GM21529 (cell line): Measurements from ENCODE around the gene MBD3L2.
"Not testable (repeated sequence)": the region's sequence is repeated elsewhere in the genome, so short reads cannot be mapped to it uniquely, and the experiment has no call there.

ENCODE experiments used
- ATAC-seq: cut with Tn5 transposase; IDR thresholded peaks from one replicate; pipeline ENCODE4 v1.9.1; 2021; ENCODE audit not compliant: unreplicated experiment

The MBD3L2 gene

GRCh38 chr19:7049021-7049420, at the start of gene MBD3L2:
Gene MBD3L2 (plus strand): TSS chr19:7049321. CDS start chr19:7049374, 53 bp downstream.
- not testable (repeated sequence) for ATAC-seq

GRCh38 chr19:6999933-7000332, 49.2 kb upstream of the MBD3L2 start:
- ATAC-seq, result no peak

DNA sequence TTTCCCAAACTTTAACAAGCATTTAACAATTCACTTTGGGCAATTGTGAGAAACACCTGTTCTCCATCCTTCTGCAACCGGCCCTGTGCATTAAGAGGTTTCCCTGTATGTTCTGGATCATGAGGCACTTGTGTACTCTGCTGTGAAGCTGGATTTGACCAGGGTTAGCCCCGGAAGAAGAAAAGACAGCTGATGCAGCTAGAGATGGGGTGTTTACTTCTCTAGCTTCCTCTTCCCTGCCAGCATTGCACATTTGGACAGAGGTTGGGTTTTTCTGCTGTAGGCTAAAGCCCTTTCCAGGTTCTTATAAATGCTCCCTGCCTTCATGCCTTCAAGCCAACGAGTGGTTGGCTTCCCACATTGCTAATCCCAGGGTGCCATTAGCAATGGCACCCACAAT, 48.8 kb upstream of the MBD3L2 start:
- no peak for ATAC-seq

DNA sequence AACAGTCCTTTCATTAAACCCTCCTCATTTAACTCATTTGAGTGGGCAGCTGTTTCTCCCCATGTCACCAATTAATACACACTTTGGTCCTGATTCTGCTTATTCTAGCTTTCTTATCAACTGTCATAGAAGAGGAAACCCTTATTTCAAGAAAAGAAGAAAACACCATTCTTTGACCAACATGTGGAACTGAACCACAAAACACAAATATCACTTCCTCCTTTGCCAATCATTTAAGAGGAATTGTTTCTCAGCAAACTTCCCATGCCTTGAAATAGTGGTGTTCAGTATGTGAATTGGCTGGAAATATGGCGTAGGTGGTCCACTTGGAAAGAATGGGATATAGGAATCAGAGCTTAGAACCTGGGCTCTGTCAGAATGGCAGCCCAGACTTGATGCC, 48.3 kb upstream of the MBD3L2 start:
- no peak for ATAC-seq

DNA sequence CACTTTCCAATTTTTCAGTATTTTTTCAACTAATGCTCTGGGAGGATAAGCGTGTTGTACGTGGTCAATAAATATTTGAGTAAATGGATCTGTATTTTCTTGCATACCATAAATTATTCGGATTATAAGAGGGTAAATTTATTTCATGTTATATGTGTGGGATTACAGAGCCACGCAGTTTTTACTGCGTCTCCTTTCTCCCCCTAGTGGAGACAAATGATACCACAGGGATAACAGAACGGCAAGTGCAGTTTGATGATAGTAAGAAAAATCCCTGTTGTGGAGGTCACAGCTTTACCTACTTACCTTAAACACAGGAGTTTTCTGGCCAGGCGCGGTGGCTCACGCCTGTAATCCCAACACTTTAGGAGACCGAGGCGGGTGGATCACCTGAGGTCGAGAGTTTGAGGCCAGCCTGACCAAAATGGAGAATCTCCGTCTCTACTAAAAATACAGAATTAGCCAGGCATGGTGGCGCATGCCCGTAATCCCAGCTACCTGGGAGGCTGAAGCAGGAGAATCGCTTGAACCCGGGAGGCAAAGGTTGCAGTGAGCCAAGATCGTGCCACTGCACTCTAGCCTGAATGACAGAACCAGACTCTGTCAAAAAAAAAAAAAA, 44.7 kb upstream of the MBD3L2 start:
- no peak for ATAC-seq

- ATAC-seq, result no peak
Observed at GRCh38 chr19:7006135-7006704, 42.9 kb upstream of the MBD3L2 start.

- ATAC-seq, result no peak
Observed at GRCh38 chr19:7007859-7008258, 41.3 kb upstream of the MBD3L2 start.

DNA sequence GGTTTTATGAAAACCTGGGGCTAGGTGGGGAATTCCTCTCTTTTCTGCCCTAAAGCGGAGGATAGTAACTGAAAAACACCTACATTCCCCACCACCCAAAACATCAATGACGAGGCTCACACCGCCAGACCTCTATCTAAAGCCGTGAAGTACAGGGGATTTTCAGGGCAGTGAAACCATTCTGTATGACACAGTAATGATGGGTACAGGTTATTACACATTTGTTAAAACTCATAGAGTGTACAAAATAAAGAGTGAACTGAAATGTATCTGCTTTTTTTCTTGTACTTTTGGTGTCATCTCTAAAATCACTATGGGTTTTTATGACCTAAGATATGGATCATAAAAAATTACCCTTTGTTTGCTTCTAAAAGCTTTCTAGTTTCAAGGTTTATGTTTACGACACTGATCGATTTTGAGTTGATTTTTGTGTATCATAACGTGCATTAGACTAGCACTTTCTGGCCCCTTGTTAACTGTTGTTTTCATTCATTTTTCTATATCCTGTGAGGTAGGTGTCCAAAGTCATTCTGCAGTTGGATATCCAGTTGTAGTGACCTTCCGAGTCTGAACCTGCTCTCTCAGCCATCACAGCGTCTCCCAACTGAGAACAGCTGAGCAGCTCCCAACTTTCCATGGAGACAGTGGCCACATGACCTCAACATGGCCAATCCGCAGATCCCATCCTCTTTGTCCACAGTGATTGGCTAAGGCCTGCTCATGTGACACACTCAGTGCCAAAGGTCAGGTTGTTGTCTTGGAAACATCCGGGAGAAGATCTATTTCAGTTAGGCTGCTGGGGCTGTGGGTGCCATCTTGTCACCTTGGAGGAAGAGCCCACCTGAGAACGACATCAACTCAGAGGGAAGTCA, 38.2 kb upstream of the MBD3L2 start:
- no peak for ATAC-seq

GRCh38 chr19:7013678-7014077, 35.4 kb upstream of the MBD3L2 start:
- no peak for ATAC-seq

DNA sequence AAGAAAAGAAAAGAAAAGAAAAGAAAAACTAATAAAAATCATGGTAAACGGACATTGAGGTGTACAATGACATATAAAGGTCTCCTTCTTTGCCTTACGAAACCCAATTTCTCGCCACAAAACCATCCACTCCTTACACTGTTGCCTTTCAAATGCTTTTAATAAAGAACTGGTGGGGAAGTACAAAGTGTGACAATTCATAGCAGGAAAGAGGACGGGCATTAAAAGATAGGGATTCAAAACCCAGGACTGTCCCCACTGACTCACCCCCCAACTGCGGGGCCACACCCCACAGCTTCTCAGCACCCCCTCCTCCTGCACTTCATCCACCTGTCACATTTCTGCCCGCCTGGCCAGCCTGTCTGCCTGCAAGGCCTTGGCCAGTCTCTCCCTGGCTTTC, 30.3 kb upstream of the MBD3L2 start:
- ATAC-seq, result no peak

DNA sequence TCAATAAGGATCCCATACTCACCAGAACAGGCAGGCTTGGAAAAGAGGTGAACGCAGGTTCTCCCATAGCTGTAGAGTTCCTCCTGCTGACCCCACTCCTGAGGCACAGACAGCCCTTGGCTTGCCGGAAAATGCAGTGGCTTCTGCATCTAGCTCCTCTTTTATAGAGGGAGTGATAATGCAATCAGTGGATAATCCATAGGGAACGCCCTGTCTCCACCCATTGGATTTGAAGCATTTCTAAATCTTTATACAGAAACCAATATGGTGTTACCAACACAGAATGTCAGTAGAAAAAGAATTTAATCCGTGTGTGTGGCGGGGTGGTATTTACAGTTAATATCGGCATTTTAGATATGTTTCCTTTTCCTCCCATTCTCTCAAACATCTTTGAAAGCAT, 27.8 kb upstream of the MBD3L2 start, which contains the start of gene MBD3L2B:
TSS of gene MBD3L2B (minus strand) at position 101 of the 400 bp plus-strand sequence. CDS start at position 67, 34 bp downstream.
- not testable (repeated sequence) for ATAC-seq

GRCh38 chr19:7028790-7029189, 20.3 kb upstream of the MBD3L2 start:
- ATAC-seq, result not testable (repeated sequence)

DNA sequence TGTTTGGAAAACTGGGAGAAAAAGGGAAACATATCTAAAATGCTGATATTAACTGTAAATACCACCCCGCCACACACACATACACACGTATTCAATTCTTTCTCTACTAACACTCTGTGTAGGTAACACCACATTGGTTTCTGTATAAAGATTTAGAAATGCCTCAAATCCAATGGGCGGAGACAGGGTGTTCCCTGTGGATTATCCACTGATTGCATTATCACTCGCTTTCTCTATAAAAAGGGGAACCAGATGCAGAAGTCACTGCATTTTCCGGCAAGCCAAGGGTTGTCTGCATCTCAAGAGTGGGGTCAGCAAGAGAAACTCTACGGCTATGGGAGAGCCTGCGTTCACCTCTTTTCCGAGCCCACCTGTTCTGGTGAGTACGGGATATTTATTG, 18.8 kb upstream of the MBD3L2 start, which contains the start of gene MBD3L5:
TSS of gene MBD3L5 (plus strand) at position 301 of the 400 bp plus-strand sequence. CDS start at position 335, 34 bp downstream.
- ATAC-seq, result not testable (repeated sequence)

GRCh38 chr19:7040079-7040478, 9.0 kb upstream of the MBD3L2 start, which contains the start of gene MBD3L4:
Gene MBD3L4 (minus strand): TSS chr19:7040179. CDS start chr19:7040144, 35 bp downstream.
- ATAC-seq, result not testable (repeated sequence)

DNA sequence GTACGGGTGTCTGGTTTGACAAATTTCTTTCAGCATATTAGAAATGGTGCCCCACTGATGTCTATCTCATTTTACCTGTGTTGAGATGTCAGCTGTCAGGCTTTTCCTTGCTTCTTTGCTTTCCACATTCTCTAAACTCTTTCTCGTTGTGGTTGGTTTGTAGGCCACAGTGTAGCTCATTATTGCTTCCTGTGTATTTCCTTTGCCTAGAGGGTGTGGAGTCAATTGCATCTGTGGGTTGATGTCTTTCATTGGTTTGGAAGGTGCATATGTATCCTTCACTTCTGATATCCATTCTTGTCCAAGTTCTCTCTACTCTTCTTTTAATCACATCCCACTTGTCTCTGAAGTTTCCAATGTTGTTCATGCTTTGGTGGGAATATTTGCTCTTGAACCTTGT, 7.6 kb upstream of the MBD3L2 start:
- not testable (repeated sequence) for ATAC-seq

GRCh38 chr19:7051421-7051820, 2.3 kb downstream of the MBD3L2 start:
- ATAC-seq, result not testable (repeated sequence)

- not testable (repeated sequence) for ATAC-seq
Observed at GRCh38 chr19:7052896-7053295, 3.8 kb downstream of the MBD3L2 start.

- not testable (repeated sequence) for ATAC-seq
Observed at GRCh38 chr19:7054635-7055368, 5.7 kb downstream of the MBD3L2 start.

- not testable (repeated sequence) for ATAC-seq
Observed at GRCh38 chr19:7055679-7056078, 6.6 kb downstream of the MBD3L2 start.

GRCh38 chr19:7056371-7056770, 7.2 kb downstream of the MBD3L2 start:
- ATAC-seq, result not testable (repeated sequence)

DNA sequence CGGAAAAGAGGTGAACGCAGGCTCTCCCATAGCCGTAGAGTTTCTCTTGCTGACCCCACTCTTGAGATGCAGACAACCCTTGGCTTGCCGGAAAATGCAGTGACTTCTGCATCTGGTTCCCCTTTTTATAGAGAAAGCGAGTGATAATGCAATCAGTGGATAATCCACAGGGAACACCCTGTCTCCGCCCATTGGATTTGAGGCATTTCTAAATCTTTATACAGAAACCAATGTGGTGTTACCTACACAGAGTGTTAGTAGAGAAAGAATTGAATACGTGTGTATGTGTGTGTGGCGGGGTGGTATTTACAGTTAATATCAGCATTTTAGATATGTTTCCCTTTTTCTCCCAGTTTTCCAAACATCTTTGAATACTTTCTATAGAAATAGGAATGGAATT, 9.5 kb downstream of the MBD3L2 start, which contains the start of gene MBD3L3:
TSS of gene MBD3L3 (minus strand) at position 101 of the 400 bp plus-strand sequence. CDS start at position 30, 71 bp downstream.
- not testable (repeated sequence) for ATAC-seq
